ENCODE results near the gene KMT2D. TPM values are rescaled to one million over a fixed set of nuclear protein-coding genes. Genes with fewer than 3 reads are reported as not detected.
A peak's percentile ranks its signal among the peaks of the same experiment; 100 is the strongest.

KMT2D gene
- total and polyA plus RNA-seq, 2 of the 8 experiments (the other 6 are each of a cell fraction or from before 2014, with no cell fraction given) = 9.1 to 86.3 TPM

DNA sequence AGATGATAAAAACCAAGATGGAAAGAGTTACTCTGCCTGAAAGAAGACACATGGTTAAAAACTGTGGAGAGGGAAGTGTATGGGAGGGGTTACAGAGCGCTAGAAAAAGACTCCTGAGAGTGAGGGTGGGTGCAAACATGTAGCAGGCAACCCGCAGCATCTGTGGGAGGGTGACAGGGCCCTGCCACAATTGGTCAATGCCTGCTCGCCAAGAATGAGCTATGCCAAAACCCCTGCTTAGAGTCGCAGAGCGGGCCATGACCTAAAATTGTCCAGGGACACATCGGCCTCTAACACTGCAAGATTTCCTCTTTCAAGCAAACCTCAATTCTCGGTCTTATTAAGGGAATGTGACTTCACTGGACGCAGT, 42.7 kb downstream of the KMT2D start:
- H4K20me1 ChIP-seq (replicated peaks in 1 of 2; ENCODE audit: control insufficient read depth in 1 of 2, insufficient read depth in 2 of 2, low read length in 2 of 2) = peaks cover 0 to 3% of the 10 kb centered on the region in 2 experiments
- ChIA-PET POLR2A (ENCODE audit: partially characterized antibody) (interaction anchor here (0.6 to 3.5 kb wide), 24 partner anchors 9 to 549 kb away, joined by 3 to 24 read pairs (median 3); partner anchors contain the start of genes DDN, FKBP11, RND1 and TROAP), CTCF (ENCODE audit: partially characterized antibody) (interaction anchor here (0.7 to 11.5 kb wide), 9 partner anchors 11 to 84 kb away, joined by 4 to 207 read pairs (median 5); partner anchors contain the start of gene DDN)
- no peaks in the 10 kb centered on the region; the same call in 1 of the 2 replicates for H3K79me1 ChIP-seq (ENCODE audit: low read depth, low read length)
- H2BK120ac ChIP-seq (replicated peaks; ENCODE audit: low read depth, low read length) = no peak overlapping the region
- H2BK12ac ChIP-seq (ENCODE audit: low read depth, low read length) = no peak overlapping the region
- H3K4me1 ChIP-seq (replicated peaks in 1 of 4; ENCODE audit: control insufficient read depth in 3 of 4, insufficient read depth in 4 of 4, low read length in 3 of 4) = peaks cover 0 to 6% (median 1%) of the 10 kb centered on the region in 4 experiments; a peak in 4 of 7 replicates
- H3K4me3 ChIP-seq (ENCODE audit: extremely low read depth in 1 of 4, insufficient read depth in 2 of 4, low read depth in 3 of 4, low read length in 4 of 4) = peak overlapping the region; percentile 65 to 92 (median 80)
- peak overlapping the region; percentile 56 to 86 (median 80); a peak in 6 of 7 replicates for H3K9ac ChIP-seq (replicated peaks in 1 of 4; ENCODE audit: extremely low read depth in 1 of 4, low read depth in 3 of 4, low read length in 3 of 4)
- H3K9me3 ChIP-seq (ENCODE audit: insufficient read depth in 2 of 2, low read depth in 1 of 2, low read length in 1 of 2) = no peaks in the 10 kb centered on the region
- H3K56ac ChIP-seq (replicated peaks; ENCODE audit: insufficient read length, low read depth, low read length) = no peak overlapping the region
- H2BK15ac ChIP-seq (ENCODE audit: low read length) = no peak overlapping the region
- H3K14ac ChIP-seq (ENCODE audit: insufficient read length) = no peak overlapping the region
- H3K4ac ChIP-seq (replicated peaks; ENCODE audit: insufficient read length, low read depth, low read length) = no peak overlapping the region
- H2BK5ac ChIP-seq (ENCODE audit: low read depth, low read length) = peak overlapping the region; percentile 68; the same call in 1 of the 2 replicates
- FAIRE-seq (no peak), DNase-seq (ENCODE audit: low read depth in 1 of 2, low spot score in 2 of 2) (no peak)
- 17% methylated on average over 8 of the region's 8 CpGs; no CpG with 5 or more reads in 1 of the 2 experiments for WGBS, 2 experiments (ENCODE audit: extremely low coverage in 1 of 2, insufficient coverage in 1 of 2, insufficient read length in 1 of 2, insufficient replicate concordance in 2 of 2, low coverage in 1 of 2, low lambda C conversion rate in 2 of 2, missing lambda C conversion rate in 1 of 2)
- no peak overlapping the region for H2BK20ac ChIP-seq (ENCODE audit: low read length)
- peak overlapping the region; percentile 85; the same call in 1 of the 2 replicates for H3K27ac ChIP-seq (ENCODE audit: low read depth, low read length)
- H3K18ac ChIP-seq (ENCODE audit: extremely low read depth, low read length) = no peak overlapping the region
- no peak for TF ChIP-seq JUND (IDR thresholded peaks at IDR 0.05; ENCODE audit: low read length)
- TF ChIP-seq, protein P1, sequence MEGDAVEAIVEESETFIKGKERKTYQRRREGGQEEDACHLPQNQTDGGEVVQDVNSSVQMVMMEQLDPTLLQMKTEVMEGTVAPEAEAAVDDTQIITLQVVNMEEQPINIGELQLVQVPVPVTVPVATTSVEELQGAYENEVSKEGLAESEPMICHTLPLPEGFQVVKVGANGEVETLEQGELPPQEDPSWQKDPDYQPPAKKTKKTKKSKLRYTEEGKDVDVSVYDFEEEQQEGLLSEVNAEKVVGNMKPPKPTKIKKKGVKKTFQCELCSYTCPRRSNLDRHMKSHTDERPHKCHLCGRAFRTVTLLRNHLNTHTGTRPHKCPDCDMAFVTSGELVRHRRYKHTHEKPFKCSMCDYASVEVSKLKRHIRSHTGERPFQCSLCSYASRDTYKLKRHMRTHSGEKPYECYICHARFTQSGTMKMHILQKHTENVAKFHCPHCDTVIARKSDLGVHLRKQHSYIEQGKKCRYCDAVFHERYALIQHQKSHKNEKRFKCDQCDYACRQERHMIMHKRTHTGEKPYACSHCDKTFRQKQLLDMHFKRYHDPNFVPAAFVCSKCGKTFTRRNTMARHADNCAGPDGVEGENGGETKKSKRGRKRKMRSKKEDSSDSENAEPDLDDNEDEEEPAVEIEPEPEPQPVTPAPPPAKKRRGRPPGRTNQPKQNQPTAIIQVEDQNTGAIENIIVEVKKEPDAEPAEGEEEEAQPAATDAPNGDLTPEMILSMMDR (IDR thresholded peaks at IDR 0.05; ENCODE audit: control extremely low read depth in 1 of 3, insufficient read depth in 1 of 3, low read depth in 1 of 3, low read length in 3 of 3) = peak in 1 of 3 experiments; percentile 27; a peak in 1 of 4 replicates
- peak overlapping the region; percentile 64; the same call in 1 of the 2 replicates for H2AFZ ChIP-seq (ENCODE audit: low read length)
- peaks cover 0 to 14% (median 8%) of the 10 kb centered on the region in 4 experiments; a peak in 4 of 8 replicates for H3K36me3 ChIP-seq (ENCODE audit: control insufficient read depth in 2 of 4, insufficient read depth in 4 of 4, low read length in 3 of 4)
- no peak overlapping the region for H3K23ac ChIP-seq (ENCODE audit: insufficient read length)
- H3K27me3 ChIP-seq (replicated peaks in 1 of 4; ENCODE audit: control insufficient read depth in 3 of 4, extremely low read depth in 1 of 4, insufficient read depth in 3 of 4, low read length in 3 of 4) = no peaks in the 10 kb centered on the region
- no peak overlapping the region for H4K8ac ChIP-seq (ENCODE audit: extremely low read depth, insufficient read depth, low read length)
- peak overlapping the region; percentile 87 to 92 for H3K4me2 ChIP-seq (ENCODE audit: insufficient read depth in 1 of 2, low read depth in 2 of 2, low read length in 2 of 2)
- H4K91ac ChIP-seq (replicated peaks; ENCODE audit: insufficient read length, low read length) = no peak overlapping the region
- H3K23me2 ChIP-seq (ENCODE audit: low read depth, low read length) = peaks cover 8% of the 10 kb centered on the region
- no peak overlapping the region for H2AK5ac ChIP-seq (ENCODE audit: low read depth, low read length)
- no peak overlapping the region for H4K5ac ChIP-seq (ENCODE audit: insufficient read length, low read depth, low read length)
- no peaks in the 10 kb centered on the region for H3K79me2 ChIP-seq (ENCODE audit: control insufficient read depth in 1 of 2, insufficient read depth in 2 of 2, low read length in 2 of 2)

All from H1 (cell line).